Sigmoid colon (tissue), 7 donors: Measurements from ENCODE around the gene PIK3R1. TPM values are rescaled to one million over a fixed set of nuclear protein-coding genes. Genes with fewer than 3 reads are reported as not detected.

Source experiments
- DNase-seq: peaks from one replicate; pipeline ENCODE4 v3.0.0-alpha.2; 2019
- H3K27ac ChIP-seq, 4 donors: fragments of 200-600 bp; sonication (generic); one replicate each; pipeline ENCODE4 v1.5.1; 2016 to 2019; ENCODE audit warnings: mild to moderate bottlenecking in 1 of 4
- H3K27me3 ChIP-seq, 3 donors: fragments of 200-600 bp; sonication (generic); one replicate each; pipeline ENCODE4 v1.5.1; 2019; ENCODE audit warnings: mild to moderate bottlenecking in 1 of 3
- H3K36me3 ChIP-seq, 4 donors: fragments of 200-600 bp; sonication (generic); one replicate each; pipeline ENCODE4 v1.5.1; 2016 to 2019
- H3K4me1 ChIP-seq, 4 donors: fragments of 200-600 bp; sonication (generic); one replicate each; pipeline ENCODE4 v1.5.1; 2017 to 2019
- H3K4me3 ChIP-seq, 4 donors: fragments of 200-600 bp; sonication (generic); one replicate each; pipeline ENCODE4 v1.5.1; 2017 to 2019; ENCODE audit warnings: mild to moderate bottlenecking in 2 of 4, moderate library complexity in 1 of 4
- H3K9me3 ChIP-seq, 4 donors: fragments of 200-600 bp in 3 of 4; sonication (generic) in 3 of 4; one replicate each; pipeline versions ENCODE4 v1.5.1 to v1.6.1; 2013 to 2019
- EP300 ChIP-seq, 4 donors: sonication (generic); formaldehyde crosslinking; IDR thresholded peaks; one replicate each; pipeline ENCODE4 v1.6.1; 2017; ENCODE audit warnings: antibody characterized with exemption in 4 of 4
- POLR2A ChIP-seq, 2 donors: fragments of 450-650 bp; IDR thresholded peaks; one replicate each; pipeline ENCODE4 v1.6.1; 2016; ENCODE audit warnings: antibody characterized with exemption in 2 of 2, mild to moderate bottlenecking in 2 of 2, moderate library complexity in 2 of 2
- POLR2AphosphoS5 ChIP-seq, 4 donors: sonication (generic); formaldehyde crosslinking; IDR thresholded peaks; one replicate each; pipeline ENCODE4 v1.6.1; 2017; ENCODE audit warnings: antibody characterized with exemption in 4 of 4
- WGBS, 2 donors: extraction: QIAGEN DNeasy Blood & Tissue Kit; methylation state at CpG; one replicate each; pipeline ENCODE4 v1.1.7; 2013; 5-methylcytosine and 5-hydroxymethylcytosine counted together
- intact Hi-C: fragments of 100-400 bp; cut with DNase I; formaldehyde crosslinking; loops from one replicate; pipeline ENCODE4 v1.15.1; 2023
- polyA plus RNA-seq, 3 donors: library from polyadenylated mRNA; stranded (reverse); fragments of 200-250 nt; gene quantifications; one replicate each; pipeline ENCODE4 v1.2.3, GENCODE V29; 2013
- total RNA-seq, 4 donors: library from RNA; depleted of rRNA; stranded (reverse); fragments of >200 nt; gene quantifications; one replicate each; pipeline ENCODE4 v1.1.0, GENCODE V29; 2016
- TF ChIP-seq, protein P1 (sequence below), 4 experiments: fragments of 450-650 bp in 3 of 4; fragments of 200-600 bp in 1 of 4; IDR thresholded peaks; one replicate each; pipeline ENCODE4 v1.5.1; 2016 to 2019; ENCODE audit warnings: antibody characterized with exemption in 4 of 4, mild to moderate bottlenecking in 3 of 4, moderate library complexity in 2 of 4
- donor health status: healthy with polysubstance abuse.
- donor health status: Bipolar disorder and iron deficiency.
- donor health status: healthy.

The PIK3R1 gene
- total and polyA plus RNA-seq, 7 donors, result 9.2 to 227 (median 177) TPM

DNA sequence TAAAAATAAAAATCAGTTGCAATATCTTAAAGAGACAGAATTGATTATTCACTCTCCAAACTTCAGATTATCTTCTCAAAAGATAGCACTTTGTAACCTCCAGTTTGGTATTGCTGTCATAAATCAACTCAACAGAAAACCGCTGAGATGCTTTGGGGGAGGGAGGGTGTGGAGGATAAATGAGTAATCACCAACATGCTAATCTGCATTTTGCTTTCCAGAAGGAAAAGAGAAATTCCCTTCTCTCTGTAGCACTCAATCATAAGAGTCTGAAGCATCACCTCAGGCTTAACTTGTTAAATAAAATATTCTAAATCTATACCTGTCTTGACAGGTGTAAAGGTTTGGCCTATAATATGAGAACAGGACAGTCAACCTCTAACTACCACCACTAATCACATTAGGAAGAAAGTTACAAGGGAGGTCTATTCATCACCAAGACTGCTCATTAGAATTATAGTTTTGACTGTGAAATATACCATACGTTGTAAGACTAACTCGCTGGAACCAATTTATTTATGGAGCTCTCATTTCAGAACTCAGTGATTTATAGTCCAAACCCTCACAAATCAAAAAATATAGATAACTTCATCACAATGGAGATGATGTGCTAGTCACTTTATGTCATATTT is 89.0 kb downstream of the PIK3R1 start:
- DNase-seq, result no peak
- H3K9me3 ChIP-seq, result no peaks in the 10 kb centered on the region
- intact Hi-C loops, result no loop called here
- no peaks in the 10 kb centered on the region for H3K4me1 ChIP-seq
- H3K4me3 ChIP-seq, result no peak overlapping the region
- peaks cover 0 to 26% (median 1%) of the 10 kb centered on the region in 4 donors for H3K36me3 ChIP-seq
- H3K27ac ChIP-seq, result no peak overlapping the region
- no peaks in the 10 kb centered on the region for H3K27me3 ChIP-seq
- 62 to 68% methylated on average over 3 of the region's 3 CpGs for WGBS, 2 donors
- TF ChIP-seq, protein P1, sequence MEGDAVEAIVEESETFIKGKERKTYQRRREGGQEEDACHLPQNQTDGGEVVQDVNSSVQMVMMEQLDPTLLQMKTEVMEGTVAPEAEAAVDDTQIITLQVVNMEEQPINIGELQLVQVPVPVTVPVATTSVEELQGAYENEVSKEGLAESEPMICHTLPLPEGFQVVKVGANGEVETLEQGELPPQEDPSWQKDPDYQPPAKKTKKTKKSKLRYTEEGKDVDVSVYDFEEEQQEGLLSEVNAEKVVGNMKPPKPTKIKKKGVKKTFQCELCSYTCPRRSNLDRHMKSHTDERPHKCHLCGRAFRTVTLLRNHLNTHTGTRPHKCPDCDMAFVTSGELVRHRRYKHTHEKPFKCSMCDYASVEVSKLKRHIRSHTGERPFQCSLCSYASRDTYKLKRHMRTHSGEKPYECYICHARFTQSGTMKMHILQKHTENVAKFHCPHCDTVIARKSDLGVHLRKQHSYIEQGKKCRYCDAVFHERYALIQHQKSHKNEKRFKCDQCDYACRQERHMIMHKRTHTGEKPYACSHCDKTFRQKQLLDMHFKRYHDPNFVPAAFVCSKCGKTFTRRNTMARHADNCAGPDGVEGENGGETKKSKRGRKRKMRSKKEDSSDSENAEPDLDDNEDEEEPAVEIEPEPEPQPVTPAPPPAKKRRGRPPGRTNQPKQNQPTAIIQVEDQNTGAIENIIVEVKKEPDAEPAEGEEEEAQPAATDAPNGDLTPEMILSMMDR (IDR thresholded peaks at IDR 0.05), result no peak
- no peak for TF ChIP-seq EP300 (IDR thresholded peaks at IDR 0.05)
- no peak for TF ChIP-seq POLR2A (IDR thresholded peaks at IDR 0.05)
- no peak for TF ChIP-seq POLR2AphosphoS5 (IDR thresholded peaks at IDR 0.05)

DNA sequence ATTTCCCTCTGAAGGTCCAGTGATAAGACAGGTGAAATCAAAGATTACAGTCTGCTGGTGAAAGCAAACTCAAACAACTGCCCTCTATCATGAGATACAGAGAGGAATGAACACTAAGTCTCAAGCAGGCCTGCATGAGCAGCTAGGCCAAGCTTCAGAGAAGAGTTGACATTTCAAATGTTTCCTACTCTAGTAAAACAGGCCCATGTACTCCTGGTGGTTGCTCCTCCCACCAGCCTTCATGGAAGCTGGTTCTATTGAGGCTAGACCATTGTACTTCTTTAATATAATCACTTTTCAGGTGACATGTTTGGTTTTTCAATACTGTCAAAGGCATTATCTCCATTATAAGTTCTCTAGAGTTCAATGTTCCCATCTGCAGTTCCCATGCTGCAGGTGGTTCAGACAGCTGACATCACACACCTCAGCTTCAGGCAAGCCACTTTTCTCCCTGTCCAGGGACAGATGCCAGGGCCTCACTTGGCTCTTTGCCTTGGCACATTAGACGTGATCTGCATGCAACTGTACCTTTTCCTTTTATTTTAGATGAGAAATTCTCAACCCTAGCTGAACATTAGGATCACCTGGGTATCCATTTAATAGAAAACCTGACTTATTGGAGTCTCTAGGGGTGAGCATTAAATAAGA is 89.8 kb downstream of the PIK3R1 start:
- H3K9me3 ChIP-seq, result no peaks in the 10 kb centered on the region
- peaks cover 0 to 18% (median under 1%) of the 10 kb centered on the region in 4 donors for H3K36me3 ChIP-seq
- no peak for TF ChIP-seq POLR2AphosphoS5 (IDR thresholded peaks at IDR 0.05)
- TF ChIP-seq EP300 (IDR thresholded peaks at IDR 0.05), result no peak
- H3K4me1 ChIP-seq, result no peaks in the 10 kb centered on the region
- H3K4me3 ChIP-seq, result no peak overlapping the region
- no peaks in the 10 kb centered on the region for H3K27me3 ChIP-seq
- intact Hi-C loops, result no loop called here
- H3K27ac ChIP-seq, result no peak overlapping the region
- no peak for DNase-seq
- WGBS, 2 donors, result 32 to 67% methylated on average over 1 of the region's 1 CpG

DNA sequence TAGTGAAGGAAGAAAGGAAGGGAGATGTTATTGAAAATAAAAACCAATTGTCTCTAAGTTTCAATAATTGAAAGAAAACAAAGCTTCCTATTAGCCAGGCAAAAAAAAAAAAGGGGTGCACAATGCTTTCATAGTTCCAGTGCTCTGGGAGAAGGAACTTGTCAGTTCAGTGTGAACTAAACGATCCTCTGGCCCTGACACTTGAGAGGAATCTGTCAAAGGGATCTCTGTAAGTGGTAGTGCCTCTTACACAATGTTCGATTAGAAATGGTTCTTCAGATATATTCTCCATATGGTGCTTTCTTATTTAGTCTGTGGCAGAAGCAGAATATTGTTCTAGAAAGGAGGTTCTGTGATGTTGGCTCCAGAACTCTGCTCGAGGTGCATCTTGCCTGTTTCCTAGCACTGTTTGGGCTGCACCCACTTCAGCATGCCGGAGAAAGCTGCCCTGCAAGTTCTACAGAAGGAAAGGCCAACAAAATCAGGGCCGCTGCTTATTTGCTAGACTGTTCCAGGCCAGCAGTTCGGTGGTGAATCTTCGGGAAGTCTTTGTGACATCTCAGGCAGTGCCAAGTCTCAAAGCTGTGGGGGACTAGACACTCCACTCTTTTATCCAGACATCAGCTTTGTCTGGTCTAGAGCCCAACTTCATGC is 90.9 kb downstream of the PIK3R1 start:
- 26 to 74% methylated on average over 7 of the region's 7 CpGs for WGBS, 2 donors
- Histone ChIP-seq H3K9me3 (no peaks in the 10 kb centered on the region), H3K27ac (no peak overlapping the region), H3K36me3 (peaks cover 0 to 11% (median 0%) of the 10 kb centered on the region in 4 donors), H3K27me3 (no peaks in the 10 kb centered on the region), H3K4me3 (no peak overlapping the region), H3K4me1 (no peaks in the 10 kb centered on the region)
- intact Hi-C loops, result no loop called here
- DNase-seq, result no peak
- no peak for TF ChIP-seq EP300 (IDR thresholded peaks at IDR 0.05)
- no peak for TF ChIP-seq POLR2AphosphoS5 (IDR thresholded peaks at IDR 0.05)
- TF ChIP-seq, protein P1 (IDR thresholded peaks at IDR 0.05), result no peak
- no peak for TF ChIP-seq POLR2A (IDR thresholded peaks at IDR 0.05)

- H3K36me3 ChIP-seq, result no peaks in the 10 kb centered on the region
- TF ChIP-seq POLR2A (IDR thresholded peaks at IDR 0.05) (no peak), EP300 (IDR thresholded peaks at IDR 0.05) (no peak), POLR2AphosphoS5 (IDR thresholded peaks at IDR 0.05) (no peak)
- TF ChIP-seq, protein P1 (IDR thresholded peaks at IDR 0.05), result no peak
- WGBS, 2 donors, result 74 to 93% methylated on average over 2 of the region's 2 CpGs
- H3K27me3 ChIP-seq, result no peaks in the 10 kb centered on the region
- H3K4me3 ChIP-seq, result no peak overlapping the region
- intact Hi-C loops, result no loop called here
- no peak overlapping the region for H3K27ac ChIP-seq
- H3K4me1 ChIP-seq, result no peaks in the 10 kb centered on the region
- H3K9me3 ChIP-seq, result no peaks in the 10 kb centered on the region
- no peak for DNase-seq
Measured at GRCh38 chr5:68313336-68313735, 97.8 kb downstream of the PIK3R1 start.

GRCh38 chr5:68314465-68314864 is 98.9 kb downstream of the PIK3R1 start:
- no peak for TF ChIP-seq POLR2A (IDR thresholded peaks at IDR 0.05)
- DNase-seq, result no peak
- Histone ChIP-seq H3K4me3 (no peak overlapping the region), H3K36me3 (no peaks in the 10 kb centered on the region), H3K4me1 (no peaks in the 10 kb centered on the region), H3K27me3 (no peaks in the 10 kb centered on the region), H3K27ac (no peak overlapping the region), H3K9me3 (no peaks in the 10 kb centered on the region)
- 91 to 92% methylated on average over 2 of the region's 2 CpGs for WGBS, 2 donors
- intact Hi-C loops, result no loop called here
